GM12865 (cell line): Measurements from ENCODE around the gene STARD10.

Experiments used
- DNase-seq: peaks from one replicate; pipeline ENCODE4 v3.0.0; 2010; ENCODE audit warnings: low read depth
- H3K4me3 ChIP-seq: 2 replicates; pipeline ENCODE4 v1.5.1; 2011; ENCODE audit warnings: mild to moderate bottlenecking, low read depth, low read length, control low read depth
- CTCF ChIP-seq: IDR thresholded peaks from 2 replicates; pipeline ENCODE4 v1.5.1; 2011; ENCODE audit warnings: low read length, control low read depth, low read depth, inconsistent platforms; ENCODE audit not compliant: insufficient read depth; ENCODE audit errors: missing control alignments

The STARD10 gene

GRCh38 chr11:72760539-72761405 lies 33.1 kb downstream of the STARD10 start:
- no peak for TF ChIP-seq CTCF
- no peak overlapping the region for H3K4me3 ChIP-seq
- no peak for DNase-seq

GRCh38 chr11:72759468-72759985 lies 34.3 kb downstream of the STARD10 start:
- no peak overlapping the region for H3K4me3 ChIP-seq
- DNase-seq, result no peak
- no peak for TF ChIP-seq CTCF

- no peak for DNase-seq
- no peak overlapping the region for H3K4me3 ChIP-seq
- TF ChIP-seq CTCF, result no peak
Measured at GRCh38 chr11:72758690-72759389, 35.0 kb downstream of the STARD10 start.

GRCh38 chr11:72758304-72758689 lies 35.5 kb downstream of the STARD10 start:
- TF ChIP-seq CTCF, result no peak
- H3K4me3 ChIP-seq, result no peak overlapping the region
- no peak for DNase-seq

GRCh38 chr11:72755713-72756285 lies 38.0 kb downstream of the STARD10 start:
- TF ChIP-seq CTCF, result no peak
- H3K4me3 ChIP-seq, result no peak overlapping the region
- DNase-seq, result no peak

GRCh38 chr11:72754544-72755155 lies 39.2 kb downstream of the STARD10 start:
- no peak overlapping the region for H3K4me3 ChIP-seq
- TF ChIP-seq CTCF, result no peak
- no peak for DNase-seq
